Gastroesophageal sphincter (tissue), 3 donors: ENCODE measurements around the gene SLC25A42.

Source experiments
- CTCF ChIP-seq, 4 experiments: fragments of 200-600 bp in 2 of 4; fragments of 450-650 bp in 2 of 4; sonication (generic) in 1 of 4; IDR thresholded peaks; one replicate each; pipeline ENCODE4 v1.5.1; 2017 to 2019; ENCODE audit warnings: antibody characterized with exemption in 4 of 4, mild to moderate bottlenecking in 2 of 4, moderate library complexity in 2 of 4
- POLR2A ChIP-seq, 2 donors: fragments of 450-650 bp; IDR thresholded peaks; one replicate each; pipeline ENCODE4 v1.6.1; 2017; ENCODE audit warnings: antibody characterized with exemption in 2 of 2, mild to moderate bottlenecking in 2 of 2, moderate library complexity in 1 of 2
- POLR2AphosphoS5 ChIP-seq: sonication (generic); formaldehyde crosslinking; IDR thresholded peaks from one replicate; pipeline ENCODE4 v1.6.1; 2017; ENCODE audit warnings: antibody characterized with exemption

GRCh38 chr19:19111967-19112580 is 48.3 kb downstream of the SLC25A42 start:
- TF ChIP-seq CTCF (IDR thresholded peaks at IDR 0.05), result no peak
- no peak for TF ChIP-seq POLR2AphosphoS5
- TF ChIP-seq POLR2A (IDR thresholded peaks at IDR 0.05), result no peak
